HG02678 (cell line): Measurements from ENCODE around the gene OSBPL10.

Source experiments
- ATAC-seq: cut with Tn5 transposase; IDR thresholded peaks from one replicate; pipeline ENCODE4 v1.9.1; 2021; ENCODE audit warnings: mild to moderate bottlenecking, moderate library complexity; ENCODE audit not compliant: unreplicated experiment

The OSBPL10 gene

GRCh38 chr3:31926543-31926942 is 54.5 kb downstream of the OSBPL10 start:
- ATAC-seq: no peak

- peak; percentile 41 for ATAC-seq
These were observed 55.8 kb downstream of the OSBPL10 start for GRCh38 chr3:31925271-31925630.

- no peak for ATAC-seq
These were observed 56.3 kb downstream of the OSBPL10 start for GRCh38 chr3:31924610-31925270.

GRCh38 chr3:31922962-31923361 is 58.1 kb downstream of the OSBPL10 start:
- ATAC-seq: no peak

- ATAC-seq: no peak
These were observed 59.2 kb downstream of the OSBPL10 start for GRCh38 chr3:31921837-31922236.

- ATAC-seq: no peak
These were observed 60.8 kb downstream of the OSBPL10 start for GRCh38 chr3:31920310-31920709.

- ATAC-seq: no peak
These were observed 61.5 kb downstream of the OSBPL10 start for GRCh38 chr3:31919528-31919927.

- peak; percentile 74 for ATAC-seq
These were observed 62.6 kb downstream of the OSBPL10 start for GRCh38 chr3:31918179-31919150.

- ATAC-seq: peak; percentile 89
These were observed 63.6 kb downstream of the OSBPL10 start for GRCh38 chr3:31917303-31918005.

GRCh38 chr3:31911643-31912042 is 69.4 kb downstream of the OSBPL10 start:
- ATAC-seq: no peak

GRCh38 chr3:31911124-31911523 is 69.9 kb downstream of the OSBPL10 start:
- no peak for ATAC-seq

GRCh38 chr3:31909455-31909854 is 71.6 kb downstream of the OSBPL10 start:
- no peak for ATAC-seq

GRCh38 chr3:31908391-31909097 is 72.5 kb downstream of the OSBPL10 start:
- peak; percentile 77 for ATAC-seq

GRCh38 chr3:31906182-31906581 is 74.9 kb downstream of the OSBPL10 start:
- no peak for ATAC-seq

GRCh38 chr3:31903686-31904431 is 77.2 kb downstream of the OSBPL10 start:
- ATAC-seq: no peak

- no peak for ATAC-seq
These were observed 80.5 kb downstream of the OSBPL10 start for GRCh38 chr3:31900583-31900982.

GRCh38 chr3:31896648-31897433 is 84.2 kb downstream of the OSBPL10 start:
- ATAC-seq: no peak

GRCh38 chr3:31896026-31896425 is 85.0 kb downstream of the OSBPL10 start:
- ATAC-seq: no peak

GRCh38 chr3:31895471-31895870 is 85.6 kb downstream of the OSBPL10 start:
- no peak for ATAC-seq
